Activated T-cell treated with anti-CD3 and anti-CD28 coated beads for 48 hours (primary cell): ENCODE results near the gene TMEM170A.
"Not testable (repeated sequence)": the region's sequence is repeated elsewhere in the genome, so short reads cannot be mapped to it uniquely, and the experiment has no call there.

ENCODE experiments used
- DNase-seq: peaks from one replicate; pipeline ENCODE4 v3.0.0-alpha.2; 2020; ENCODE audit warnings: low read depth

Gene TMEM170A

GRCh38 chr16:75452464-75453190, 11.9 kb downstream of the TMEM170A start:
- DNase-seq: no peak

- no peak for DNase-seq
Observed at GRCh38 chr16:75446416-75446815, 18.1 kb downstream of the TMEM170A start.

GRCh38 chr16:75445298-75445697, 19.2 kb downstream of the TMEM170A start:
- no peak for DNase-seq

GRCh38 chr16:75443298-75443697, 21.2 kb downstream of the TMEM170A start:
- no peak for DNase-seq

GRCh38 chr16:75433732-75434413, 30.6 kb downstream of the TMEM170A start:
- DNase-seq: no peak

GRCh38 chr16:75432828-75433731, 31.4 kb downstream of the TMEM170A start, which contains the start of gene CFDP1:
CFDP1 (minus strand) TSS chr16:75433503; CDS start chr16:75433352, 151 bp downstream.
- DNase-seq: peak; percentile 91

- no peak for DNase-seq
Observed at GRCh38 chr16:75429621-75430403, 34.7 kb downstream of the TMEM170A start.

GRCh38 chr16:75426524-75426923, 38.0 kb downstream of the TMEM170A start:
- DNase-seq: not testable (repeated sequence)

- DNase-seq: not testable (repeated sequence)
Observed at GRCh38 chr16:75424105-75424762, 40.3 kb downstream of the TMEM170A start.

- DNase-seq: no peak
Observed at GRCh38 chr16:75423723-75424104, 40.8 kb downstream of the TMEM170A start.

GRCh38 chr16:75421820-75422126, 42.7 kb downstream of the TMEM170A start:
- DNase-seq: no peak

GRCh38 chr16:75420987-75421819, 43.3 kb downstream of the TMEM170A start:
- DNase-seq: no peak

GRCh38 chr16:75416904-75417565, 47.5 kb downstream of the TMEM170A start:
- no peak for DNase-seq

GRCh38 chr16:75415169-75415905, 49.2 kb downstream of the TMEM170A start:
- no peak for DNase-seq

- DNase-seq: no peak
Observed at GRCh38 chr16:75413951-75414350, 50.5 kb downstream of the TMEM170A start.

GRCh38 chr16:75406943-75407342, 57.5 kb downstream of the TMEM170A start:
- no peak for DNase-seq

- no peak for DNase-seq
Observed at GRCh38 chr16:75402821-75403475, 61.5 kb downstream of the TMEM170A start.

- no peak for DNase-seq
Observed at GRCh38 chr16:75402159-75402820, 62.2 kb downstream of the TMEM170A start.
